MM.1S (cell line): ENCODE measurements around the gene MB.

Source experiments
- EZH2 ChIP-seq: fragments of 300-600 bp; sonication (generic); optimal IDR thresholded peaks from 2 replicates; pipeline ENCODE3; 2017; ENCODE audit warnings: low read depth, mild to moderate bottlenecking, antibody characterized with exemption, low read length, mixed read lengths
- EZH2phosphoT487 ChIP-seq: fragments of 300-600 bp; sonication (generic); IDR thresholded peaks from 2 replicates; pipeline ENCODE4 v1.6.1; 2018; ENCODE audit warnings: antibody characterized with exemption, low read length
- TF ChIP-seq, protein P1 (sequence below): fragments of 300-600 bp; sonication (generic); IDR thresholded peaks from 2 replicates; pipeline ENCODE4 v1.5.1; 2016; ENCODE audit warnings: antibody characterized with exemption, low read length, mixed read lengths

GRCh38 chr22:35618427-35619223 is 1.5 kb upstream of the MB start:
- TF ChIP-seq, protein P1, sequence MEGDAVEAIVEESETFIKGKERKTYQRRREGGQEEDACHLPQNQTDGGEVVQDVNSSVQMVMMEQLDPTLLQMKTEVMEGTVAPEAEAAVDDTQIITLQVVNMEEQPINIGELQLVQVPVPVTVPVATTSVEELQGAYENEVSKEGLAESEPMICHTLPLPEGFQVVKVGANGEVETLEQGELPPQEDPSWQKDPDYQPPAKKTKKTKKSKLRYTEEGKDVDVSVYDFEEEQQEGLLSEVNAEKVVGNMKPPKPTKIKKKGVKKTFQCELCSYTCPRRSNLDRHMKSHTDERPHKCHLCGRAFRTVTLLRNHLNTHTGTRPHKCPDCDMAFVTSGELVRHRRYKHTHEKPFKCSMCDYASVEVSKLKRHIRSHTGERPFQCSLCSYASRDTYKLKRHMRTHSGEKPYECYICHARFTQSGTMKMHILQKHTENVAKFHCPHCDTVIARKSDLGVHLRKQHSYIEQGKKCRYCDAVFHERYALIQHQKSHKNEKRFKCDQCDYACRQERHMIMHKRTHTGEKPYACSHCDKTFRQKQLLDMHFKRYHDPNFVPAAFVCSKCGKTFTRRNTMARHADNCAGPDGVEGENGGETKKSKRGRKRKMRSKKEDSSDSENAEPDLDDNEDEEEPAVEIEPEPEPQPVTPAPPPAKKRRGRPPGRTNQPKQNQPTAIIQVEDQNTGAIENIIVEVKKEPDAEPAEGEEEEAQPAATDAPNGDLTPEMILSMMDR: no peak
- TF ChIP-seq EZH2 (no peak), EZH2phosphoT487 (no peak)
